CD4-positive, alpha-beta T cell (primary cell): ENCODE measurements around the gene DYNC2I2. TPM values are rescaled to one million over a fixed set of nuclear protein-coding genes. Genes with fewer than 3 reads are reported as not detected.

Experiments
- ATAC-seq: fragments of 200-7000 bp; cut with Tn5 transposase; one replicate; pipeline ENCODE4 v1.10.0; 2022; ENCODE audit warnings: mild to moderate bottlenecking; ENCODE audit not compliant: poor library complexity
- CTCF ChIA-PET: fragments of 350-600 bp; sonication (Branson Sonifier 250); formaldehyde crosslinking; loops from one replicate; lab custom pipeline; 2021; ENCODE audit warnings: antibody characterized with exemption, inconsistent platforms; lab: Charles Lee
- POLR2A ChIA-PET: fragments of 350-600 bp; sonication (Branson Sonifier 250); formaldehyde crosslinking; loops from one replicate; lab custom pipeline; 2021; ENCODE audit warnings: antibody characterized with exemption, inconsistent platforms; lab: Charles Lee
- DNase-seq, 14 experiments: peaks; one replicate each; pipeline ENCODE4 v3.0.0-alpha.2; 2013 to 2020; ENCODE audit warnings: mixed read lengths in 2 of 14
- H3K27ac ChIP-seq, 2 donors: one replicate each; pipeline versions ENCODE4 v1.5.1 to v1.7.0; 2013; ENCODE audit warnings: low read length in 2 of 2, low read depth in 1 of 2, mild to moderate bottlenecking in 1 of 2
- H3K27me3 ChIP-seq, 2 experiments: 1 replicate in 1 of 2; 2 replicates in 1 of 2; pipeline versions ENCODE4 v1.6.1 to v1.7.0; 2013; ENCODE audit warnings: low read length in 2 of 2, control low read depth in 1 of 2, mild to moderate bottlenecking in 1 of 2, moderate library complexity in 1 of 2; ENCODE audit not compliant: insufficient read depth in 2 of 2, control insufficient read depth in 1 of 2
- H3K36me3 ChIP-seq: one replicate; pipeline ENCODE4 v1.6.1; 2013; ENCODE audit warnings: low read length, control low read depth; ENCODE audit not compliant: insufficient read depth
- H3K4me1 ChIP-seq: one replicate; pipeline ENCODE4 v1.6.1; 2013; ENCODE audit warnings: low read length, control low read depth; ENCODE audit not compliant: insufficient read depth
- H3K4me3 ChIP-seq: one replicate; pipeline ENCODE4 v1.5.1; 2013; ENCODE audit warnings: mild to moderate bottlenecking, low read length, moderate library complexity
- H3K9me3 ChIP-seq, 2 experiments: 1 replicate in 1 of 2; 2 replicates in 1 of 2; pipeline versions ENCODE4 v1.6.1 to v1.7.0; 2013; ENCODE audit warnings: low read length in 2 of 2, mild to moderate bottlenecking in 2 of 2, control low read depth in 1 of 2, moderate library complexity in 1 of 2; ENCODE audit not compliant: control insufficient read depth in 1 of 2, insufficient read depth in 1 of 2
- H3K27ac Mint-ChIP-seq: one replicate; pipeline ENCODE4 v1.8.0; 2020; ENCODE audit warnings: mixed read lengths
- H3K27me3 Mint-ChIP-seq: one replicate; pipeline ENCODE4 v1.8.0; 2021; ENCODE audit warnings: mixed read lengths
- H3K36me3 Mint-ChIP-seq: one replicate; pipeline ENCODE4 v1.8.0; 2021; ENCODE audit warnings: low read depth, mixed read lengths
- H3K4me1 Mint-ChIP-seq: one replicate; pipeline ENCODE4 v1.8.0; 2021; ENCODE audit warnings: low read depth, mixed read lengths
- H3K4me3 Mint-ChIP-seq: one replicate; pipeline ENCODE4 v1.8.0; 2020; ENCODE audit warnings: mild to moderate bottlenecking, mixed read lengths
- H3K9me3 Mint-ChIP-seq: one replicate; pipeline ENCODE4 v1.8.0; 2020; ENCODE audit warnings: mixed read lengths
- intact Hi-C, 2 experiments: fragments of 100-400 bp; cut with DNase I in 1 of 2; cut with micrococcal nuclease in 1 of 2; formaldehyde crosslinking; loops; one replicate each; pipeline versions ENCODE4 v1.15.1 to v1.9.0; 2023 to 2025; cut with DNase I, micrococcal nuclease
- total RNA-seq, 174 experiments: library from RNA in 2 of 174; stranded (reverse) in 2 of 174; gene quantifications; one replicate each; pipeline ENCODE4 v1.2.3 and lab custom pipeline; 2021 to 2026
- TF ChIP-seq, protein P1 (sequence below): fragments of 200-600 bp; IDR thresholded peaks from one replicate; pipeline ENCODE4 v1.8.0; 2022; ENCODE audit warnings: antibody characterized with exemption, mild to moderate bottlenecking

Gene DYNC2I2
- total RNA-seq, 2 experiments from 2014 or later = 2.2 to 3.2 TPM

DNA sequence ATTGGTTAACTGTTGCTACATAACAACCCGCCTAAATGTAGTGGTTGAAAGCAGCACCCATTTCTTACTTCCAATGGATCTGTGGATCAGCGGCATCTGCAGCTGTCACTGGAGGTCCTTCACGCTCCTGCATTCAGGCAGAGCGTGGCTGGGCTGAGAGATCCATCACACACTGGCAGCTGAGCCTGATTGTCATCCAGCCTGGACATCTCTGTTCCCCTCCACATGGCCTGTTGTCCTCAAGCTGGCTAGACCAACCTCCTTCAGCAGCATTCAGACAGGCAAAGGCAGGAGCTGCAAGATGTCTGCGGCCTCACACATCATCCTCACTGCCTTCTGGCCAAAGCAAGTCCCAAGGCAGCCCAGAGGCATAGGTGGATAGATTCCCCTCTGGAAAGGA lies 36.9 kb downstream of the DYNC2I2 start:
- Histone ChIP-seq H3K27ac (no peak overlapping the region), H3K9me3 (no peaks in the 10 kb centered on the region), H3K36me3 (peaks cover 96% of the 10 kb centered on the region), H3K4me1 (no peaks in the 10 kb centered on the region), H3K4me3 (no peak overlapping the region), H3K27me3 (no peaks in the 10 kb centered on the region)
- no peak for DNase-seq
- no peak for ATAC-seq
- TF ChIP-seq, protein P1, sequence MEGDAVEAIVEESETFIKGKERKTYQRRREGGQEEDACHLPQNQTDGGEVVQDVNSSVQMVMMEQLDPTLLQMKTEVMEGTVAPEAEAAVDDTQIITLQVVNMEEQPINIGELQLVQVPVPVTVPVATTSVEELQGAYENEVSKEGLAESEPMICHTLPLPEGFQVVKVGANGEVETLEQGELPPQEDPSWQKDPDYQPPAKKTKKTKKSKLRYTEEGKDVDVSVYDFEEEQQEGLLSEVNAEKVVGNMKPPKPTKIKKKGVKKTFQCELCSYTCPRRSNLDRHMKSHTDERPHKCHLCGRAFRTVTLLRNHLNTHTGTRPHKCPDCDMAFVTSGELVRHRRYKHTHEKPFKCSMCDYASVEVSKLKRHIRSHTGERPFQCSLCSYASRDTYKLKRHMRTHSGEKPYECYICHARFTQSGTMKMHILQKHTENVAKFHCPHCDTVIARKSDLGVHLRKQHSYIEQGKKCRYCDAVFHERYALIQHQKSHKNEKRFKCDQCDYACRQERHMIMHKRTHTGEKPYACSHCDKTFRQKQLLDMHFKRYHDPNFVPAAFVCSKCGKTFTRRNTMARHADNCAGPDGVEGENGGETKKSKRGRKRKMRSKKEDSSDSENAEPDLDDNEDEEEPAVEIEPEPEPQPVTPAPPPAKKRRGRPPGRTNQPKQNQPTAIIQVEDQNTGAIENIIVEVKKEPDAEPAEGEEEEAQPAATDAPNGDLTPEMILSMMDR = no peak
- H3K4me1 Mint-ChIP-seq = no peaks in the 10 kb centered on the region
- POLR2A ChIA-PET = no interaction called here
- CTCF ChIA-PET = no interaction called here
- H3K4me3 Mint-ChIP-seq = no peak overlapping the region
- no peaks in the 10 kb centered on the region for H3K27me3 Mint-ChIP-seq
- no peaks in the 10 kb centered on the region for H3K9me3 Mint-ChIP-seq
- H3K27ac Mint-ChIP-seq = no peak overlapping the region
- intact Hi-C loops = no loop called here
- H3K36me3 Mint-ChIP-seq = peaks cover 89% of the 10 kb centered on the region

DNA sequence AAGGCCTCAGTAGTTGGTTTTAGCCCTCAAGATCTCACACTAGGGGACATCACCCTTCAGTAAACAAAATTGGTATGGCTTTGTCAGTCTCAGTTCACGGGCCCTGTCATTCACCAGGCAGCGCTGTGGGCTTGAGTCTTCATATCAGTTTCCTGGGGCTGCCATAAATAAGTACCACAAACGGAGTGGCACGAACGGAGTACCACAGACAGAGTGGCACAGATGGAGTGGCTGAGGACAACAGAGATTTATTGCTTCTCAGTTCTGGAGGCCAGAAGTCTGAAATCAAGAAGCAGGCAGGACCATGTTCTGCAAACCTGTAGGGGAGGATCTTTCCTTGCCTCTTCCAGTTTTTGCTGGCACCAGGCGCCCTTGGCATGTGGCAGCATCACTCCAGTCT lies 37.5 kb downstream of the DYNC2I2 start:
- H3K27me3 ChIP-seq = no peaks in the 10 kb centered on the region
- ChIA-PET CTCF (no interaction called here), POLR2A (no interaction called here)
- Mint-ChIP-seq H3K9me3 (no peaks in the 10 kb centered on the region), H3K27me3 (no peaks in the 10 kb centered on the region), H3K27ac (no peak overlapping the region), H3K4me3 (no peak overlapping the region), H3K36me3 (peaks cover 89% of the 10 kb centered on the region), H3K4me1 (no peaks in the 10 kb centered on the region)
- no peaks in the 10 kb centered on the region for H3K4me1 ChIP-seq
- DNase-seq (no peak), ATAC-seq (no peak)
- H3K36me3 ChIP-seq = peaks cover 96% of the 10 kb centered on the region
- TF ChIP-seq, protein P1 = no peak
- no peak overlapping the region for H3K27ac ChIP-seq
- H3K4me3 ChIP-seq = no peak overlapping the region
- no peaks in the 10 kb centered on the region for H3K9me3 ChIP-seq
- intact Hi-C loops = no loop called here

DNA sequence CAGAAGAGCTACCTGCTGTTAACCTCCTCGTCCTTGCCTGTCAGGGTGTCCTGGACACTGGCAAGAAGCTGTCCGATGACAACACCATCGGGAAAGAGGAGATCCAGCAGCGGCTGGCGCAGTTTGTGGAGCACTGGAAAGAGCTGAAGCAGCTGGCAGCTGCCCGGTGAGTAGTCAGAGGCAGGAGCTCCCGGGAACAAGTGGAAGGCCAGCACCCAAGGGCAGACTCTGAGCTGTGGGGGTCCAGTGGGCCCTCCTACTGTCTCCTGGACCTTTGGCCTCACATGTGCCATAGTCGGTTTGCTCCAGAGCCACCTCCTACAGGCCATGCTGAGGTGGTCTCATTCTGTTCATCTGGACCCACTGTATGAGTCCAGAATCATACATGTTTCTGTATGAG lies 38.7 kb downstream of the DYNC2I2 start:
- no peak overlapping the region for H3K27ac ChIP-seq
- Mint-ChIP-seq H3K27me3 (no peaks in the 10 kb centered on the region), H3K36me3 (peaks cover 95% of the 10 kb centered on the region), H3K9me3 (no peaks in the 10 kb centered on the region), H3K27ac (no peak overlapping the region), H3K4me3 (no peak overlapping the region), H3K4me1 (no peaks in the 10 kb centered on the region)
- DNase-seq (no peak), ATAC-seq (no peak)
- H3K36me3 ChIP-seq = peaks cover 97% of the 10 kb centered on the region
- no peaks in the 10 kb centered on the region for H3K9me3 ChIP-seq
- ChIA-PET POLR2A (no interaction called here), CTCF (interaction anchor here (0.6 kb wide), 1 partner anchor 56 kb away, joined by 3 read pairs; no protein-coding TSS in a partner anchor)
- no peak overlapping the region for H3K4me3 ChIP-seq
- no peaks in the 10 kb centered on the region for H3K27me3 ChIP-seq
- H3K4me1 ChIP-seq = no peaks in the 10 kb centered on the region
- TF ChIP-seq, protein P1 = no peak
- intact Hi-C loops = no loop called here
